Suprapubic skin (tissue), 4 donors: ENCODE measurements around the gene SLC6A6. TPM values are rescaled to one million over a fixed set of nuclear protein-coding genes. Genes with fewer than 3 reads are reported as not detected.
A peak's percentile ranks its signal among the peaks of the same experiment; 100 is the strongest.

Experiments
- DNase-seq, 2 donors: peaks; one replicate each; pipeline ENCODE4 v3.0.0-alpha.2; 2019; ENCODE audit warnings: low spot score in 2 of 2
- H3K27ac ChIP-seq: fragments of 200-600 bp; sonication (generic); one replicate; pipeline ENCODE4 v1.5.1; 2019
- H3K27me3 ChIP-seq: fragments of 200-600 bp; sonication (generic); one replicate; pipeline ENCODE4 v1.5.1; 2019
- H3K36me3 ChIP-seq: fragments of 200-600 bp; sonication (generic); one replicate; pipeline ENCODE4 v1.5.1; 2019
- H3K4me1 ChIP-seq: fragments of 200-600 bp; sonication (generic); one replicate; pipeline ENCODE4 v1.5.1; 2019
- H3K4me3 ChIP-seq: fragments of 200-600 bp; sonication (generic); one replicate; pipeline ENCODE4 v1.5.1; 2019; ENCODE audit warnings: mild to moderate bottlenecking
- H3K9me3 ChIP-seq: fragments of 200-600 bp; sonication (generic); one replicate; pipeline ENCODE4 v1.5.1; 2019
- CTCF ChIP-seq, 2 donors: fragments of 200-600 bp in 1 of 2; fragments of 450-650 bp in 1 of 2; sonication (generic) in 1 of 2; IDR thresholded peaks; one replicate each; pipeline ENCODE4 v1.5.1; 2016 to 2019; ENCODE audit warnings: antibody characterized with exemption in 2 of 2, mild to moderate bottlenecking in 1 of 2, moderate library complexity in 1 of 2
- EP300 ChIP-seq: sonication (generic); formaldehyde crosslinking; IDR thresholded peaks from one replicate; pipeline ENCODE4 v1.6.1; 2017; ENCODE audit warnings: antibody characterized with exemption
- POLR2A ChIP-seq, 2 donors: fragments of 450-650 bp; IDR thresholded peaks; one replicate each; pipeline ENCODE4 v1.6.1; 2017; ENCODE audit warnings: antibody characterized with exemption in 2 of 2, mild to moderate bottlenecking in 2 of 2, moderate library complexity in 2 of 2
- POLR2AphosphoS5 ChIP-seq, 3 donors: sonication (generic); formaldehyde crosslinking; IDR thresholded peaks; one replicate each; pipeline ENCODE4 v1.6.1; 2017; ENCODE audit warnings: antibody characterized with exemption in 3 of 3
- WGBS: methylation state at CpG from one replicate; pipeline ENCODE4 v1.1.5; 2018; 5-methylcytosine and 5-hydroxymethylcytosine counted together
- total RNA-seq, 4 donors: library from RNA; depleted of rRNA; stranded (reverse); fragments of >200 nt; gene quantifications; one replicate each; pipeline ENCODE4 v1.1.0, GENCODE V29; 2016

SLC6A6 gene
- total RNA-seq, 4 donors from 2014 or later = 85.4 to 149 (median 102) TPM

DNA sequence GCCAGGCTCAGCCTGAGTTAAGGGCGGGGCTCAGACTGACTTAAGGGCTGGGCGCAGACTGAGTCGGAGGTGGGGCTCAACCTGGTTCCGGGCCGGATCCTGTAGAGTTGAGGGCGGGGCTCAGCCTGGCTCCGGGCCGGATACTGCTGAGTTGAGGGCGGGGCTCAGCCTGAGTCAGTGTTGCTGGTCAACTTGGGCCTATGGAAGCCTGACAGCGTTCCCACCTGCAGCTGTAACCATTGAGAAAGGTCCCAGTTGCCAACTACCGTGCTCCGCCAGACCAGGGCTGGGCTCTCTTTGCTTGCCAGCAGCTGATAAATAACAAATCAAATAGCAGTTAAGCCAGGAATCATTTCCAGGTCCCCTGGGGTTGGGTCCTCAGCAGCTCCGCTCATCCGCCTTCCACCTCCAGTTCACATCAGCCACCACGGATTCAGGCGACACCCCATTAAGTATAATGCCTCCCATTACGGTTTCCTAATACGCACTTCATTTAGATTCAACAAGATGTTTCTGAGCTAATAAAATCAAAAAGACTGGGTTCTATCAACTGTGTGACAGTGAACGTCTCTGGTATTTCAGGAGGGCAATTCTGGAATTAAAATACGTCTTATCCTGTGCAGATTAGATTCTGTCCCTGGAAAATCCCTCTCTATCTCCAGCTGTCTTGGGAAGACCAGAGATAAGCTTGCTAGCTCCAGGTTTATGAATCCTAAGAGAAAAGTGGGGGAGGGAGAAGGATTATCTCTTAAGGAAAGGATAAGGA, 130.5 kb downstream of the SLC6A6 start:
- H3K36me3 ChIP-seq = no peaks in the 10 kb centered on the region
- WGBS = 50% methylated on average over 15 of the region's 20 CpGs
- no peak for TF ChIP-seq POLR2AphosphoS5 (IDR thresholded peaks at IDR 0.05)
- TF ChIP-seq CTCF (IDR thresholded peaks at IDR 0.05) = no peak
- TF ChIP-seq EP300 = no peak
- no peak for TF ChIP-seq POLR2A (IDR thresholded peaks at IDR 0.05)
- H3K27me3 ChIP-seq = peaks cover 2% of the 10 kb centered on the region
- peaks cover 2% of the 10 kb centered on the region for H3K9me3 ChIP-seq
- peak overlapping the region; percentile 59 for H3K27ac ChIP-seq
- peaks cover 34% of the 10 kb centered on the region for H3K4me1 ChIP-seq
- no peak overlapping the region for H3K4me3 ChIP-seq
- no peak for DNase-seq

DNA sequence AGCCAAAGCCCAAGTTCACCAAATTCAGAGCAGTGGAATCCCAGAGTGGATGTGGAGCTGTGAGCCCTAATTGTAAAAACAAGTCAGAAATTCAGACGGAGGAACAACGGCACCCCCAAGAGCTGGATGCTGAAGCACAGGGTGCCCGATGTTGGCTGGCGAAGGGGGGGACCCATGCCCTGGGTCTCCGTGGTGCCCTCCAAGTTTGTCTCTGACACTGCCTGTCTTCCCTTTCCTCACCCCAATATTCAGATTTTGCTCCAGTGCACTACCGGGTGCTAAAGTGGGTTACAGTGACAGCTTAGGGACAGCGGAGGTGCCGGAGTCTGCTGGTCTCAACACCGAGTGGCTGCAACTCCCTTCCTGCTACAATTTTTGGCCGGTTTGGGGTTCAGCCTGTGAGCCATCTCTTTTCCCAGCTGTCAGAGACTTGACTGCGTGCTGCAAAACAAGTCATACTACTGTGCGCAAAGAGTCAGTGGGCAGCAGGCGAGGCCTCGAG, 131.1 kb downstream of the SLC6A6 start:
- 71% methylated on average over 7 of the region's 14 CpGs for whole genome bisulfite sequencing
- peaks cover 2% of the 10 kb centered on the region for H3K27me3 ChIP-seq
- peak overlapping the region; percentile 59 for H3K27ac ChIP-seq
- H3K9me3 ChIP-seq = peaks cover 2% of the 10 kb centered on the region
- no peak overlapping the region for H3K4me3 ChIP-seq
- peaks cover 34% of the 10 kb centered on the region for H3K4me1 ChIP-seq
- no peaks in the 10 kb centered on the region for H3K36me3 ChIP-seq
- DNase-seq = no peak
- TF ChIP-seq CTCF (IDR thresholded peaks at IDR 0.05) (no peak), POLR2A (IDR thresholded peaks at IDR 0.05) (no peak), EP300 (no peak), POLR2AphosphoS5 (IDR thresholded peaks at IDR 0.05) (no peak)

DNA sequence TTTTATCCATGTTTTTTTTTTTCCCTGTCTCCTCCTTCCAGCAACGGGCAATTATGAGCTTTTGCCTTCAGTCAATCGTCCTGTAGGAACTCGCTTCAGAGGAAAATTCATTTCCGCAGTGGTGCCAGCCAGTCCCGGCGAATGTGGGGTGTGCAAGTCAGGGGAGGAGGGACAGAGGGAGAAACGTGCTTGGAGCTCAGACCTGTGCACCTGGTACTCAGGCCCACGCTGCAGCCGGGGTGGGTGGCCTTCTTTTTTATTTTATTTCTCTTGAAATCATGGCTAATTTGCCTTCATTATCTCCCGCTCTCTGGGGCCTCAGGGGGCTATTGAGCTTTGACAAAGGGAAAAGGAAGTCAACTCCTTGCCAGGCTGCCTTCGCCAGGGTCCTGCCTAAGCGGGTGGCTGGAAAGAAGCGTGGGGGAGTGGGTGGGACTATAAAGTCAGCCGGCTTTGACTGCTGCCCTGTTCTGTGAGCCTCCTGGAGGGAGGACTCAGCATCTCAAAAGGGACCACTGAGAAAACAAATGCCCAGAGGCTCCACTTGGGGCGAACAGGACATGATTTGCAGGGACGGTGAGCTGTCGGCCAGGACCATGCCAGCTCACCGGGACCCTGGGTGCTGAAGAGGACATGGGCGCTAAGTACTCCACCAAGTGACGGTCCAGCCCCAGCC, 132.2 kb downstream of the SLC6A6 start:
- Histone ChIP-seq H3K9me3 (peaks cover 2% of the 10 kb centered on the region), H3K4me3 (peak overlapping the region; percentile 7), H3K36me3 (no peaks in the 10 kb centered on the region), H3K27ac (no peak overlapping the region), H3K27me3 (peaks cover 2% of the 10 kb centered on the region), H3K4me1 (peaks cover 34% of the 10 kb centered on the region)
- no peak for TF ChIP-seq POLR2AphosphoS5 (IDR thresholded peaks at IDR 0.05)
- no peak for TF ChIP-seq POLR2A (IDR thresholded peaks at IDR 0.05)
- no peak for TF ChIP-seq EP300
- TF ChIP-seq CTCF (IDR thresholded peaks at IDR 0.05) = no peak
- no peak for DNase-seq
- 23% methylated on average over 20 of the region's 20 CpGs for WGBS

DNA sequence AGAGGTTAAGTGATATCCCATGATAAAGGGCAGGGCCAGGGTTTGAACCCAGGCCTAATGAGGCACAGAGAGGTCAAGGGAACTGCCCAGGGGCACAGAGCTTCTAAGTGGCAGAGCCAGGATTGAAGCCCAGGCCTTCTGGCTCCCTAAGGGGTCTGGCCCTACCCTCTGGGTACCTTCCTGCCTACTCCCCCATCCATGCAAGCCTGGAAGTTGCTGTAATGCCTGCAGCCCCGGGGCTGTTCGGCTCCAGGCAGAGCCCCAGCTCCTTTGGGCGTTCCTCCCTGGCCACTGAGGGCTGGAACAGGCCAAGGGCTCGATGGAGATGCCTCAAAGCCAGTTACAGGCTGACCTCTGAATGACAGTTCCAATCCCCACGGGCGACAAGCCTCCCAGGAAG, 133.2 kb downstream of the SLC6A6 start:
- no peaks in the 10 kb centered on the region for H3K9me3 ChIP-seq
- peaks cover 34% of the 10 kb centered on the region for H3K4me1 ChIP-seq
- H3K36me3 ChIP-seq = no peaks in the 10 kb centered on the region
- no peak overlapping the region for H3K27ac ChIP-seq
- 24% methylated on average over 4 of the region's 6 CpGs for WGBS
- DNase-seq = no peak
- H3K4me3 ChIP-seq = no peak overlapping the region
- H3K27me3 ChIP-seq = peaks cover 2% of the 10 kb centered on the region
- TF ChIP-seq CTCF (IDR thresholded peaks at IDR 0.05) = no peak
- TF ChIP-seq POLR2AphosphoS5 (IDR thresholded peaks at IDR 0.05) = no peak
- no peak for TF ChIP-seq EP300
- TF ChIP-seq POLR2A (IDR thresholded peaks at IDR 0.05) = no peak
